Loucy (cell line): Measurements from ENCODE around the gene METAP1.

Experiments
- H2AFZ ChIP-seq: fragments of 200-600 bp; sonication (generic); 2 replicates; pipeline ENCODE4 v1.6.0; 2016; ENCODE audit warnings: antibody characterized with exemption, mild to moderate bottlenecking, low read length, moderate library complexity
- H3F3A ChIP-seq: fragments of 200-600 bp; 2 replicates; pipeline ENCODE4 v1.6.0; 2016; ENCODE audit warnings: antibody characterized with exemption, low read depth, mild to moderate bottlenecking
- H3K27me3 ChIP-seq: fragments of 200-600 bp; sonication (generic); 2 replicates; pipeline ENCODE4 v1.6.1; 2014; ENCODE audit warnings: low read length, mild to moderate bottlenecking; ENCODE audit not compliant: insufficient read depth, poor library complexity, severe bottlenecking
- H3K36me3 ChIP-seq: fragments of 200-600 bp; sonication (generic); 2 replicates; pipeline ENCODE4 v1.6.1; 2016; ENCODE audit warnings: low read length; ENCODE audit not compliant: insufficient read depth
- H3K4me1 ChIP-seq: fragments of 200-600 bp; sonication (generic); 2 replicates; pipeline ENCODE4 v1.5.1; 2014; ENCODE audit warnings: low read length, mild to moderate bottlenecking; ENCODE audit not compliant: insufficient read depth, poor library complexity, severe bottlenecking
- H3K4me2 ChIP-seq: fragments of 200-600 bp; sonication (generic); 2 replicates; pipeline ENCODE4 v1.6.0; 2014; ENCODE audit warnings: antibody characterized with exemption, low read length, low read depth, mild to moderate bottlenecking; ENCODE audit not compliant: poor library complexity, severe bottlenecking
- H3K4me3 ChIP-seq: fragments of 200-600 bp; sonication (generic); 2 replicates; pipeline ENCODE4 v1.5.1; 2014; ENCODE audit warnings: low read length, mild to moderate bottlenecking, mixed read lengths; ENCODE audit not compliant: poor library complexity, severe bottlenecking
- H3K79me2 ChIP-seq: fragments of 200-600 bp; sonication (generic); 2 replicates; pipeline ENCODE4 v1.6.1; 2014; ENCODE audit warnings: low read length; ENCODE audit not compliant: insufficient read depth
- H3K9ac ChIP-seq: fragments of 200-600 bp; sonication (generic); 2 replicates; pipeline ENCODE4 v1.6.0; 2014; ENCODE audit warnings: mild to moderate bottlenecking, low read depth, low read length, moderate library complexity; ENCODE audit not compliant: poor library complexity, severe bottlenecking
- H3K9me2 ChIP-seq: fragments of 200-600 bp; sonication (generic); replicated peaks from 2 replicates; pipeline ENCODE4 v1.6.1; 2016; ENCODE audit warnings: low read depth, low read length, mixed read lengths
- H3K9me3 ChIP-seq: fragments of 200-600 bp; sonication (generic); 2 replicates; pipeline ENCODE4 v1.6.1; 2014; ENCODE audit warnings: mild to moderate bottlenecking, antibody characterized with exemption, low read length, low read depth; ENCODE audit not compliant: insufficient read depth
- H4K20me1 ChIP-seq: fragments of 200-600 bp; sonication (generic); 2 replicates; pipeline ENCODE4 v1.6.0; 2014; ENCODE audit warnings: antibody characterized with exemption, low read length, mild to moderate bottlenecking; ENCODE audit not compliant: insufficient read depth, poor library complexity, severe bottlenecking
- EZH2phosphoT487 ChIP-seq: fragments of 200-600 bp; IDR thresholded peaks from 2 replicates; pipeline ENCODE4 v1.6.1; 2018; ENCODE audit warnings: antibody characterized with exemption, mild to moderate bottlenecking, moderate library complexity, borderline replicate concordance
- TF ChIP-seq, protein P1 (sequence below): fragments of 200-600 bp; sonication (generic); conservative IDR thresholded peaks from 2 replicates; pipeline ENCODE4 v1.5.1; 2014; ENCODE audit warnings: mild to moderate bottlenecking, antibody characterized with exemption, low read length

The METAP1 gene

DNA sequence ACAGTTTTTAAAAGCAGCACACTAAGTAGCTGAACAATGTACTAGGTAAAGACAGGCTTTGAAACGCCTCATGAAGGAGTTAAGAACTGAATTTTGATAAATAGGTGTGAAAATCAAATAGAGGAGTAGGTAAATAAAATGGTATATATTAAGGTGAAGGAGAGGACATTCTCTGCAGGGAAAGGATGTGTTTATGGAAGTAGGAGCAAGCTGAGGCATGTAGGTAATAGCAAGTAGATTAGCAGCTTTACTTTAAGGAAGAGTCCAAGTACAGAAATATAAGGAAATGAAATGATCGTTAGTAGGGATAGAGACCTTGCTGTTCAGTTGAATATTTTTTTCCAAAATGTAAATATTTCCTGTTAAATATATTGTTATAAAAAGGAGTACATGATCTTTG lies 12.5 kb downstream of the METAP1 start:
- Histone ChIP-seq H3K36me3 (peaks cover 16% of the 10 kb centered on the region), H3K9me3 (peaks cover 11% of the 10 kb centered on the region; the same call in 1 of the 2 replicates), H3K4me1 (peaks cover 15% of the 10 kb centered on the region), H4K20me1 (peaks cover 54% of the 10 kb centered on the region), H3K4me2 (no peak overlapping the region), H3K79me2 (peaks cover 100% of the 10 kb centered on the region), H3K9ac (no peak overlapping the region), H3K4me3 (no peak overlapping the region), H3F3A (no peaks in the 10 kb centered on the region), H3K9me2 (no peaks in the 10 kb centered on the region), H2AFZ (no peak overlapping the region), H3K27me3 (no peaks in the 10 kb centered on the region)
- TF ChIP-seq, protein P1, sequence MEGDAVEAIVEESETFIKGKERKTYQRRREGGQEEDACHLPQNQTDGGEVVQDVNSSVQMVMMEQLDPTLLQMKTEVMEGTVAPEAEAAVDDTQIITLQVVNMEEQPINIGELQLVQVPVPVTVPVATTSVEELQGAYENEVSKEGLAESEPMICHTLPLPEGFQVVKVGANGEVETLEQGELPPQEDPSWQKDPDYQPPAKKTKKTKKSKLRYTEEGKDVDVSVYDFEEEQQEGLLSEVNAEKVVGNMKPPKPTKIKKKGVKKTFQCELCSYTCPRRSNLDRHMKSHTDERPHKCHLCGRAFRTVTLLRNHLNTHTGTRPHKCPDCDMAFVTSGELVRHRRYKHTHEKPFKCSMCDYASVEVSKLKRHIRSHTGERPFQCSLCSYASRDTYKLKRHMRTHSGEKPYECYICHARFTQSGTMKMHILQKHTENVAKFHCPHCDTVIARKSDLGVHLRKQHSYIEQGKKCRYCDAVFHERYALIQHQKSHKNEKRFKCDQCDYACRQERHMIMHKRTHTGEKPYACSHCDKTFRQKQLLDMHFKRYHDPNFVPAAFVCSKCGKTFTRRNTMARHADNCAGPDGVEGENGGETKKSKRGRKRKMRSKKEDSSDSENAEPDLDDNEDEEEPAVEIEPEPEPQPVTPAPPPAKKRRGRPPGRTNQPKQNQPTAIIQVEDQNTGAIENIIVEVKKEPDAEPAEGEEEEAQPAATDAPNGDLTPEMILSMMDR, result no peak
- no peak for TF ChIP-seq EZH2phosphoT487

DNA sequence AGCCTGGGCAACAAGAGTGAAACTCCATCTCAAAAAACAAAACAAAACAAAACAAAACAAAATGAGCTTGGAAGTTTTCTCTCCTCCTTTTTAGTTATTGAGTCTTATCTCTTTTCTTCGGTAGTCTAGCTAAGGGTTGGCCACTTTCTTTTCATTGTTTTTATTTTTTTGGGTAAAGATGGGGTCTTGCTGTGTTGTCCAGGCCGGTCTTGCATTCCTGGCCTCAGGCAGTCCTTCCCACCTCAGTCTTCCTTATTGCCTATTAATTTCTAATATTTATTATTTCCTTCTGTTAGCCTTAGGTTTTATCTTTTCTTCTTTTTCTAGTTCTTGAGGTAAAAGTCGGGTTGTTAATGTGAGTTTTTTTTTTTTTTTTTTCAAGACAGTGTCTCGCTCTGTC lies 16.4 kb downstream of the METAP1 start:
- Histone ChIP-seq H3K79me2 (peaks cover 99% of the 10 kb centered on the region), H4K20me1 (peaks cover 31% of the 10 kb centered on the region), H3K27me3 (no peaks in the 10 kb centered on the region), H2AFZ (no peak overlapping the region), H3K9me3 (peaks cover 11% of the 10 kb centered on the region; the same call in 1 of the 2 replicates), H3K4me3 (no peak overlapping the region), H3F3A (no peaks in the 10 kb centered on the region), H3K9ac (no peak overlapping the region), H3K36me3 (peaks cover 19% of the 10 kb centered on the region), H3K4me1 (no peaks in the 10 kb centered on the region), H3K4me2 (no peak overlapping the region), H3K9me2 (no peaks in the 10 kb centered on the region)
- TF ChIP-seq EZH2phosphoT487, result no peak
- TF ChIP-seq, protein P1, result no peak

DNA sequence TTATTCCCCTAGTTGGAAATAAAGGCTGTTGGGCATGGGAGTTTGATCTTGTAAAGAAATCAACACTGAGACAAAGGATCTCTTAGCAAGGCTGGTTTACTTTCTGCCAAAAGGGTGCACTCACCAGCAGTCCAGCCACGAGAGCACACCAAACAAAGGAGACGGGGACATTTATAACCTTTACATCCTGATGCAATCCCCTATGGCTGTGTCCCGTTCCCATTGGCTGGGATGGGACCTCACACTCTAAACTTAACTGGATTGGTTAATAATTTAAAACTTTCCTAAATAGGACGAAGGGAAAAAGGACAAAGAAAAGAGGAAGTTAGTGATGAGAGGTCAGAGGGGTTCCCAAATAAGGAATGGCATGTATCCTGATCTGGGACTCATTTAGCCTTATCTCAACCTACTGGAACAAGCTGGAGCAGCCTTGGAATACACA lies 17.9 kb downstream of the METAP1 start:
- TF ChIP-seq, protein P1, result no peak
- no peak for TF ChIP-seq EZH2phosphoT487
- Histone ChIP-seq H3K36me3 (peaks cover 19% of the 10 kb centered on the region), H3K9me2 (no peaks in the 10 kb centered on the region), H3K4me2 (no peak overlapping the region), H3K9me3 (peaks cover 11% of the 10 kb centered on the region; the same call in 1 of the 2 replicates), H4K20me1 (peaks cover 30% of the 10 kb centered on the region), H3F3A (no peaks in the 10 kb centered on the region), H3K4me1 (no peaks in the 10 kb centered on the region), H3K9ac (no peak overlapping the region), H2AFZ (no peak overlapping the region), H3K27me3 (no peaks in the 10 kb centered on the region), H3K79me2 (peaks cover 99% of the 10 kb centered on the region), H3K4me3 (no peak overlapping the region)
